DND-41 (cell line): ENCODE measurements around the gene FTO.

ENCODE experiments used
- ATAC-seq: fragments of 200-7000 bp; cut with Tn5 transposase; 3 replicates; pipeline ENCODE4 v1.9.1; 2021; ENCODE audit warnings: low read depth; ENCODE audit not compliant: insufficient read depth
- DNase-seq: peaks from one replicate; pipeline ENCODE4 v3.0.0-alpha.2; 2020
- H2AFZ ChIP-seq: 2 replicates; pipeline ENCODE4 v1.6.0; 2012; ENCODE audit warnings: low read depth, low read length
- H3K27ac ChIP-seq: 2 replicates; pipeline ENCODE4 v1.5.1; 2012; ENCODE audit warnings: low read length, inconsistent platforms
- H3K27me3 ChIP-seq: fragments of 200-600 bp; sonication (generic); 2 replicates; pipeline ENCODE4 v1.6.0; 2012; ENCODE audit warnings: low read length, mild to moderate bottlenecking, inconsistent platforms; ENCODE audit not compliant: insufficient read depth, poor library complexity
- H3K36me3 ChIP-seq: 2 replicates; pipeline ENCODE4 v1.5.1; 2012; ENCODE audit warnings: low read length, inconsistent platforms; ENCODE audit not compliant: insufficient read depth
- H3K4me1 ChIP-seq: 2 replicates; pipeline ENCODE4 v1.5.1; 2012; ENCODE audit warnings: mild to moderate bottlenecking, low read length; ENCODE audit not compliant: insufficient read depth
- H3K4me2 ChIP-seq: 2 replicates; pipeline ENCODE4 v1.6.0; 2012; ENCODE audit warnings: mild to moderate bottlenecking, moderate library complexity, low read length, inconsistent platforms; ENCODE audit not compliant: insufficient read depth
- H3K4me3 ChIP-seq, 2 experiments: fragments of 200-600 bp in 1 of 2; shearing (Covaris generic) in 1 of 2; 2 replicates each; pipeline ENCODE4 v1.5.1; 2012 to 2016; ENCODE audit warnings: inconsistent platforms in 2 of 2, low read length in 2 of 2, mild to moderate bottlenecking in 2 of 2, low read depth in 1 of 2, moderate library complexity in 1 of 2
- H3K79me2 ChIP-seq: 2 replicates; pipeline ENCODE4 v1.6.0; 2012; ENCODE audit warnings: low read length, inconsistent platforms; ENCODE audit not compliant: insufficient read depth
- H3K9ac ChIP-seq: 2 replicates; pipeline ENCODE4 v1.6.0; 2012; ENCODE audit warnings: low read depth, mild to moderate bottlenecking, inconsistent platforms, low read length, moderate library complexity
- H3K9me3 ChIP-seq: 2 replicates; pipeline ENCODE4 v1.5.1; 2012; ENCODE audit warnings: low read length, moderate library complexity, mild to moderate bottlenecking, inconsistent platforms; ENCODE audit not compliant: insufficient read depth, severe bottlenecking
- H4K20me1 ChIP-seq: 2 replicates; pipeline ENCODE4 v1.6.0; 2012; ENCODE audit warnings: low read length; ENCODE audit not compliant: insufficient read depth
- EZH2 ChIP-seq: IDR thresholded peaks from 3 replicates; pipeline ENCODE4 v1.6.1; 2012; ENCODE audit warnings: borderline replicate concordance, low read depth, mild to moderate bottlenecking, moderate library complexity, low read length, inconsistent platforms; ENCODE audit not compliant: severe bottlenecking
- TF ChIP-seq, protein P1 (sequence below): IDR thresholded peaks from 2 replicates; pipeline ENCODE4 v1.5.1; 2012; ENCODE audit warnings: borderline replicate concordance, low read length, moderate library complexity, mild to moderate bottlenecking; ENCODE audit not compliant: poor library complexity, severe bottlenecking; ENCODE audit errors: extremely low read depth

FTO gene

DNA sequence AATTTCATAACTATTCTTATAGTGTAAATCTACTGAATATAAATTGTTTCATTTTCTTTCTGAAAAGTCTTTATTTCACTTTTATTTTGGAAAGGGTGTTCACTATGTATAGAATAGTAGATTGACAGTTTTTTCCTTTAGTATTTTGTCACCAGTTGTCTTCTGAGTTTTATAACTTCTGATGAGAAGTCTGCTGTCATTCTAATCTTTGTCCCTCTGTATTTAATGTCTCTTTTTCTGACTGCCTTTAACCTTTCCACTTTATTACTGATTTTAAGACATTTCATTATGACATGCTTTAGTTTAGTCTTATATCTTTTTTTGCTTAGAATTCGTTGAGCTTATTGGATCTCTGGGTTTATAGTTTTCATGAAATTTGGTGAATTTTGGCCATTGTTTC is 166.9 kb downstream of the FTO start:
- H3K9me3 ChIP-seq = peaks cover 3% of the 10 kb centered on the region
- no peaks in the 10 kb centered on the region for H4K20me1 ChIP-seq
- H2AFZ ChIP-seq = no peak overlapping the region
- no peak overlapping the region for H3K4me2 ChIP-seq
- no peak for DNase-seq
- H3K27ac ChIP-seq = no peak overlapping the region
- TF ChIP-seq, protein P1, sequence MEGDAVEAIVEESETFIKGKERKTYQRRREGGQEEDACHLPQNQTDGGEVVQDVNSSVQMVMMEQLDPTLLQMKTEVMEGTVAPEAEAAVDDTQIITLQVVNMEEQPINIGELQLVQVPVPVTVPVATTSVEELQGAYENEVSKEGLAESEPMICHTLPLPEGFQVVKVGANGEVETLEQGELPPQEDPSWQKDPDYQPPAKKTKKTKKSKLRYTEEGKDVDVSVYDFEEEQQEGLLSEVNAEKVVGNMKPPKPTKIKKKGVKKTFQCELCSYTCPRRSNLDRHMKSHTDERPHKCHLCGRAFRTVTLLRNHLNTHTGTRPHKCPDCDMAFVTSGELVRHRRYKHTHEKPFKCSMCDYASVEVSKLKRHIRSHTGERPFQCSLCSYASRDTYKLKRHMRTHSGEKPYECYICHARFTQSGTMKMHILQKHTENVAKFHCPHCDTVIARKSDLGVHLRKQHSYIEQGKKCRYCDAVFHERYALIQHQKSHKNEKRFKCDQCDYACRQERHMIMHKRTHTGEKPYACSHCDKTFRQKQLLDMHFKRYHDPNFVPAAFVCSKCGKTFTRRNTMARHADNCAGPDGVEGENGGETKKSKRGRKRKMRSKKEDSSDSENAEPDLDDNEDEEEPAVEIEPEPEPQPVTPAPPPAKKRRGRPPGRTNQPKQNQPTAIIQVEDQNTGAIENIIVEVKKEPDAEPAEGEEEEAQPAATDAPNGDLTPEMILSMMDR = no peak
- no peak for TF ChIP-seq EZH2
- H3K4me1 ChIP-seq = peaks cover 16% of the 10 kb centered on the region
- H3K36me3 ChIP-seq = peaks cover 12% of the 10 kb centered on the region; the same call in 1 of the 2 replicates
- no peaks in the 10 kb centered on the region for H3K79me2 ChIP-seq
- H3K9ac ChIP-seq = no peak overlapping the region
- H3K4me3 ChIP-seq = no peak overlapping the region
- no peaks in the 10 kb centered on the region for H3K27me3 ChIP-seq
- ATAC-seq = no peak

DNA sequence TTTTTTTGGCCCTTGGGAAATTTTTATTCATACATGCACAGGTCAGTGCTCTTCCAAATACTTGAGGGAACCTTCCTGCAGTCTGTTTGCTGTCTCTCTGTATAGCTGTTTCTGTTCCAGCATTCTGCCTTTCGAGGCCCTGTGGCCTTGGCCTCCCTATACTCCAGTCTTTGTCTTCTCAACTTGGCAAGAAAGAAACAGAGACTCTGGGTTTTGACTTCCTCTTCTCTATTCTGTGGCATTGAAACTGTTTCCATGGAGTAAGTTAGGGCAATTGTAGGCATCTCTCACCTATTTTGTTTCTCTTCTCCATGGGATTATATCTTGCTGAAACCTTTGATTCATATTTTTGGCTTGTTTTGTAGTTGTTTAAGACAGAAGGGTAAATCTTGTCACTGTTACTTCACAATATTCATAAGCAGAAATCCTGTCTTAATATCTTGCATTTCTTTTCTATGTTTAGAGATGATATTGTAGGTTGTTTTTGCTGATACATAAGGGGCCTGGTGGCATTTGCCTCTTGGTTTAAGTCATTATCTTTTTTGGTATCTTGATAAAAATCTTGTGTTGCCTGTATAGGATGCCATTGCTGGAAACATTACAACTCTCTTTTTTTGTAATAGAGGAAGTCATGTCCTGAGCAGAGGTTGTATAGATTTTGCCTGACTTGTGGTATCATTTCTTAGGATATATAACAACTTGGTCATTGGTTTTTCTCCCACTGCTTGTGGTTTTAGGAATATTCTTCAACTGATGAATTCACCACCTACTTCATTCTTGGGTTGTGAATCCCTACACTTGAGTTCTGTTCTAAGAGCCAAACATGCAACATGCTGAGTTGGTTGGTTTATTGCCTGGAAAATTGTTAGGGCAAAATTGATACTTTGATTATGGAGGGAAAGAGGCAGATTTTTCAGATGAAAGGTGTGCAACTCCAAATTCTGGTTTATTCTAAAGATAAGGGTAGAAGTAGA is 168.6 kb downstream of the FTO start:
- DNase-seq = no peak
- Histone ChIP-seq H3K4me3 (no peak overlapping the region), H3K27me3 (no peaks in the 10 kb centered on the region), H3K27ac (peak overlapping the region; percentile 34), H3K4me1 (peaks cover 16% of the 10 kb centered on the region), H3K36me3 (peaks cover 12% of the 10 kb centered on the region; the same call in 1 of the 2 replicates), H2AFZ (no peak overlapping the region), H3K9me3 (peaks cover 3% of the 10 kb centered on the region), H4K20me1 (no peaks in the 10 kb centered on the region), H3K4me2 (no peak overlapping the region), H3K9ac (no peak overlapping the region), H3K79me2 (no peaks in the 10 kb centered on the region)
- peak; percentile 39; the same call in 2 of the 3 replicates for ATAC-seq
- no peak for TF ChIP-seq EZH2
- TF ChIP-seq, protein P1 = no peak

DNA sequence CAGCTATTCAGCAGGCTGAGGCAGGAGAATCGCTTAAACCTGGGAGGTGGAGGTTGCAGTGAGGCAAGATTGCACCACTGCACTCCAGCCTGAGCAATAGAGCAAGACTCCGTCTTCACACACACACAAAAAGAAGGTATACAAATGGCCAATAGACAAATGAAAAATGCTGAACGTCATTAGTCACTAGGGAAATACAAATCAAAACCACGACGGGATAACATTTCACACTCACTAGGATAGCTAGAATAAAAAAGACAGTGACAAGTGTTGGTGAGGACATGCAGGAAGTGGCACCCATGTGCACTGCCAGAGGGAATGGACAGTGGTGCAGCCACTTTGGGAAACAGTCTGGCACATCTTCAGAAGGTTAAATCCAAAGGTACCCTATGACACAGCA is 172.9 kb downstream of the FTO start:
- Histone ChIP-seq H3K27ac (no peak overlapping the region), H3K9me3 (no peaks in the 10 kb centered on the region), H2AFZ (no peak overlapping the region), H3K79me2 (no peaks in the 10 kb centered on the region), H3K9ac (no peak overlapping the region), H3K27me3 (no peaks in the 10 kb centered on the region), H3K4me3 (no peak overlapping the region), H3K4me2 (no peak overlapping the region), H3K36me3 (peaks cover 23% of the 10 kb centered on the region), H3K4me1 (peaks cover 14% of the 10 kb centered on the region), H4K20me1 (no peaks in the 10 kb centered on the region)
- ATAC-seq (no peak), DNase-seq (no peak)
- TF ChIP-seq, protein P1 = no peak
- TF ChIP-seq EZH2 = no peak
